ENCODE results near the gene TNRC18. TPM values are rescaled to one million over a fixed set of nuclear protein-coding genes. Genes with fewer than 3 reads are reported as not detected.

The TNRC18 gene
- total and polyA plus RNA-seq, 2 of the 8 experiments (the other 6 are each of a cell fraction or from before 2014, with no cell fraction given), result 1.7 to 8.6 TPM

- Histone ChIP-seq H3K4me3 (ENCODE audit: extremely low read depth in 1 of 4, insufficient read depth in 2 of 4, low read depth in 3 of 4, low read length in 4 of 4) (no peak overlapping the region), H3K79me1 (ENCODE audit: low read depth, low read length) (no peaks in the 10 kb centered on the region), H3K4me2 (ENCODE audit: insufficient read depth in 1 of 2, low read depth in 2 of 2, low read length in 2 of 2) (no peak overlapping the region), H3K27ac (ENCODE audit: low read depth, low read length) (no peak overlapping the region), H2BK5ac (ENCODE audit: low read depth, low read length) (no peak overlapping the region), H3K23me2 (ENCODE audit: low read depth, low read length) (peaks cover 3% of the 10 kb centered on the region; the same call in 1 of the 2 replicates), H3K23ac (ENCODE audit: insufficient read length) (no peak overlapping the region), H3K14ac (ENCODE audit: insufficient read length) (no peak overlapping the region), H4K20me1 (replicated peaks in 1 of 2; ENCODE audit: control insufficient read depth in 1 of 2, insufficient read depth in 2 of 2, low read length in 2 of 2) (peaks cover 0 to 8% of the 10 kb centered on the region in 2 experiments), H4K5ac (ENCODE audit: insufficient read length, low read depth, low read length) (no peak overlapping the region), H3K9me3 (ENCODE audit: insufficient read depth in 2 of 2, low read depth in 1 of 2, low read length in 1 of 2) (0 out of 4 replicates have a peak, but pooled peaks cover 0 to 2% of the 10 kb centered on the region in 2 experiments), H3K18ac (ENCODE audit: extremely low read depth, low read length) (no peak overlapping the region), H2AK5ac (ENCODE audit: low read depth, low read length) (no peak overlapping the region), H3K4ac (replicated peaks; ENCODE audit: insufficient read length, low read depth, low read length) (no peak overlapping the region), H2AFZ (ENCODE audit: low read length) (no peak overlapping the region), H4K8ac (ENCODE audit: extremely low read depth, insufficient read depth, low read length) (no peak overlapping the region), H4K91ac (replicated peaks; ENCODE audit: insufficient read length, low read length) (no peak overlapping the region), H3K36me3 (ENCODE audit: control insufficient read depth in 2 of 4, insufficient read depth in 4 of 4, low read length in 3 of 4) (no peaks in the 10 kb centered on the region), H3K56ac (replicated peaks; ENCODE audit: insufficient read length, low read depth, low read length) (no peak overlapping the region), H2BK120ac (replicated peaks; ENCODE audit: low read depth, low read length) (no peak overlapping the region), H2BK12ac (ENCODE audit: low read depth, low read length) (no peak overlapping the region), H3K79me2 (ENCODE audit: control insufficient read depth in 1 of 2, insufficient read depth in 2 of 2, low read length in 2 of 2) (no peaks in the 10 kb centered on the region), H2BK20ac (ENCODE audit: low read length) (no peak overlapping the region), H2BK15ac (ENCODE audit: low read length) (no peak overlapping the region), H3K9ac (replicated peaks in 1 of 4; ENCODE audit: extremely low read depth in 1 of 4, low read depth in 3 of 4, low read length in 3 of 4) (no peak overlapping the region), H3K27me3 (replicated peaks in 1 of 4; ENCODE audit: control insufficient read depth in 3 of 4, extremely low read depth in 1 of 4, insufficient read depth in 3 of 4, low read length in 3 of 4) (peaks cover 1 to 16% (median 13%) of the 10 kb centered on the region in 4 experiments), H3K4me1 (replicated peaks in 1 of 4; ENCODE audit: control insufficient read depth in 3 of 4, insufficient read depth in 4 of 4, low read length in 3 of 4) (peaks cover 0 to 11% (median 9%) of the 10 kb centered on the region in 4 experiments; a peak in 6 of 7 replicates)
- DNase-seq (ENCODE audit: low read depth in 1 of 2, low spot score in 2 of 2), result no peak
- ChIA-PET POLR2A (ENCODE audit: partially characterized antibody) (interaction anchor here (0.6 to 0.7 kb wide), 2 partner anchors 122 to 163 kb away, joined by 3 read pairs; no protein-coding TSS in a partner anchor), CTCF (ENCODE audit: partially characterized antibody) (interaction anchor here (0.6 to 5.6 kb wide), 4 partner anchors 13 to 48 kb away, joined by 3 to 31 read pairs (median 4); no protein-coding TSS in a partner anchor)
- WGBS, 2 experiments (ENCODE audit: extremely low coverage in 1 of 2, insufficient coverage in 1 of 2, insufficient read length in 1 of 2, insufficient replicate concordance in 2 of 2, low coverage in 1 of 2, low lambda C conversion rate in 2 of 2, missing lambda C conversion rate in 1 of 2), result 91% methylated on average over 6 of the region's 6 CpGs; no CpG with 5 or more reads in 1 of the 2 experiments
- no peak for TF ChIP-seq PHF8 (conservative IDR thresholded peaks at IDR 0.05; ENCODE audit: low read depth, low read length)
- TF ChIP-seq CHD2 (IDR thresholded peaks at IDR 0.05; ENCODE audit: low read length), result no peak
- no peak for TF ChIP-seq CBX8 (IDR thresholded peaks at IDR 0.05; ENCODE audit: borderline replicate concordance, low read depth, low read length)
- no peak for TF ChIP-seq NANOG (IDR thresholded peaks at IDR 0.05; ENCODE audit: insufficient read depth, low read depth, low read length, poor library complexity, severe bottlenecking)
- no peak for TF ChIP-seq MAX (IDR thresholded peaks at IDR 0.05)
- FAIRE-seq, result no peak
Observed at GRCh38 chr7:5403442-5403841, 20.2 kb downstream of the TNRC18 start.
